BLaER1 treated with 17β-estradiol and CSF1 and Interleukin-3, amounts not matched to agents 10 nM and 100 nM (cell line): ENCODE data around the gene FGFR3.

ENCODE experiments used
- H3K27ac ChIP-seq, 11 experiments: shearing (Covaris generic); formaldehyde crosslinking; 2 replicates each; pipeline ENCODE4 v1.8.1; 2022
- H3K27me3 ChIP-seq, 11 experiments: shearing (Covaris generic); formaldehyde crosslinking; 2 replicates each; pipeline ENCODE4 v1.8.1; 2022
- H3K36me3 ChIP-seq, 11 experiments: shearing (Covaris generic); formaldehyde crosslinking; 2 replicates each; pipeline ENCODE4 v1.8.1; 2022
- H3K4me1 ChIP-seq, 10 experiments: shearing (Covaris generic); formaldehyde crosslinking; 2 replicates each; pipeline ENCODE4 v1.8.1; 2022
- H3K4me2 ChIP-seq, 11 experiments: shearing (Covaris generic); formaldehyde crosslinking; 2 replicates each; pipeline ENCODE4 v1.8.1; 2022
- H3K4me3 ChIP-seq, 10 experiments: shearing (Covaris generic); formaldehyde crosslinking; 2 replicates each; pipeline ENCODE4 v1.8.1; 2022
- H3K9ac ChIP-seq, 11 experiments: shearing (Covaris generic); formaldehyde crosslinking; 2 replicates each; pipeline ENCODE4 v1.8.1; 2022
- H3K9me3 ChIP-seq, 11 experiments: shearing (Covaris generic); formaldehyde crosslinking; replicated peaks in 1 of 11; 2 replicates each; pipeline ENCODE4 v1.8.1; 2022
- H4K20me1 ChIP-seq, 11 experiments: shearing (Covaris generic); formaldehyde crosslinking; 2 replicates each; pipeline ENCODE4 v1.8.1; 2022
- Cebpa-rat ChIP-seq, 11 experiments: shearing (Covaris generic); IDR thresholded peaks; 2 replicates each; pipeline ENCODE4 v1.8.1; 2022

Gene FGFR3

DNA sequence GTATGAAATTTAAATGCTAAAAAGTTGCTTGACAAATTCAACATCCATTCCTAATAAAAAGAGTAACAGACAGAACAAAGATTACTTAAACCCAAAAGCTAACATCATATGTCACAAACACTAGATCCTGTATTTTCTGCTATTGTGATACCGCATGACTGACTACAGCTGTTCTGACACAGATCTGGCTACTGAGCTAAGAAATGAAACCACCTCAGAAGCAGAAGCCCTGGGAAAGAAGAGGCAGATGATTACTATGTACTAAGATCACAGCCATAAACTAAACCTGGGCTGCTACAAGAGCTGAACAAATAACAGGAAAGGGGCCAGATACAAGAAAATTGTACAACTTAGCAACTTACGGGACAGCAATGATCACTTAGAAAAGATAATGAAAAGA is 53.5 kb downstream of the FGFR3 start:
- Histone ChIP-seq H3K9me3 (no peaks in the 10 kb centered on the region), H3K27me3 (no peaks in the 10 kb centered on the region), H3K4me3 (no peak overlapping the region), H3K36me3 (peaks cover 65 to 82% (median 75%) of the 10 kb centered on the region in 11 experiments), H3K27ac (no peak overlapping the region), H4K20me1 (peaks cover 42 to 100% (median 94%) of the 10 kb centered on the region in 11 experiments; a peak in 21 of 22 replicates), H3K4me2 (no peak overlapping the region), H3K9ac (no peak overlapping the region), H3K4me1 (peaks cover 15 to 41% (median 30%) of the 10 kb centered on the region in 10 experiments)
- no peak for TF ChIP-seq Cebpa-rat (IDR thresholded peaks at IDR 0.05)

DNA sequence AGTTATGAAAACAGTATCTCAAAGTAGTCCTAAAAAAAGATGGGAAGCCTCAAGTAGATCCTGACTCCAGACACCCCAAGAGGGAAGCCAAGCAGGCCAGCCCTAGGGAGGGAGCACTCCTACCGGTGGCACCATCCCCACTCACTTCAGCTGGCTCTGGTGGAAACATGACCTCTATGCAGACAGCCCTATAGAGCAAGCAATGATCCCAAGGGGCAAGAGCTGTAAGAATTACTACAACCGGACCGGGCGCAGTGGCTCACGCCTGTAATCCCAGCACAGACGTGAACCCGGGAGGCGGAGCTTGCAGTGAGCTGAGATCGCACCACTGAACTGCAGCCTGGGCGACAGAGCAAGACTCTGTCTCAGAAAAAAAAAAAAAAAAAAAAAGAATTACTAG is 57.2 kb downstream of the FGFR3 start:
- peaks cover 36 to 60% (median 55%) of the 10 kb centered on the region in 11 experiments for H3K36me3 ChIP-seq
- no peaks in the 10 kb centered on the region for H3K27me3 ChIP-seq
- 0 out of 22 replicates have a peak overlapping the region, but pooled peaks of 1 of the 11 experiments have one; percentile 8 for H3K27ac ChIP-seq
- no peak overlapping the region for H3K4me3 ChIP-seq
- peak overlapping the region in 5 of 11 experiments; percentile 10 to 33 (median 18); a peak in 1 of 22 replicates for H3K9ac ChIP-seq
- peak overlapping the region; percentile 33 to 67 (median 60); a peak in 21 of 22 replicates for H3K4me2 ChIP-seq
- H3K9me3 ChIP-seq, result no peaks in the 10 kb centered on the region
- TF ChIP-seq Cebpa-rat (IDR thresholded peaks at IDR 0.05), result peak in 2 of 11 experiments; percentile 7 to 72; a peak in 1 of 22 replicates
- peaks cover 31 to 100% (median 87%) of the 10 kb centered on the region in 11 experiments; a peak in 21 of 22 replicates for H4K20me1 ChIP-seq
- H3K4me1 ChIP-seq, result peaks cover 39 to 62% (median 52%) of the 10 kb centered on the region in 10 experiments

DNA sequence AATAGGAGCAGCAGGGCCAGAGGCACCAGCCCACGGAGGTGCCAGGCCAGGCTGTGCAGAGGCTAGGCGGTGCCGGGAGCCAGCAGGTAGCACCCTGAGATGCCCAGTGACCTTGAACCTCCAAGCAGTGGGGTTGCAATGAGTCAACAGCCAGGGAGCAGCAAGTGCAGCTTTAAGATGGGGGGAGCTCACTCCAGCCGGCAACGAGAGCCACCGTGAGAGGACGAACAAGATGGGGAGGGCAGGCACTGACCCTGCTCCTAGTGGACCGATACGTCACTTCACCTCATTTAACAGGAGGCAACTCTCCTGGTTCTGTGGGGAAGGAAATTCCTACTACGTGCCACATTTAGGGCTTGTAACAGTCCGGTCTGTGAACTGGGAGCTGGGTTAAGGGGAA is 58.1 kb downstream of the FGFR3 start:
- H3K9me3 ChIP-seq, result no peaks in the 10 kb centered on the region
- H3K9ac ChIP-seq, result peak overlapping the region in 2 of 11 experiments; percentile 20 to 28; a peak in 3 of 22 replicates
- H4K20me1 ChIP-seq, result peaks cover 31 to 92% (median 81%) of the 10 kb centered on the region in 11 experiments; a peak in 21 of 22 replicates
- no peaks in the 10 kb centered on the region for H3K27me3 ChIP-seq
- H3K4me3 ChIP-seq, result no peak overlapping the region
- H3K4me2 ChIP-seq, result peak overlapping the region; percentile 33 to 67 (median 60)
- TF ChIP-seq Cebpa-rat (IDR thresholded peaks at IDR 0.05), result no peak
- peaks cover 27 to 51% (median 46%) of the 10 kb centered on the region in 11 experiments for H3K36me3 ChIP-seq
- H3K27ac ChIP-seq, result 0 out of 22 replicates have a peak overlapping the region, but pooled peaks of 1 of the 11 experiments have one; percentile 6
- peaks cover 40 to 63% (median 52%) of the 10 kb centered on the region in 10 experiments for H3K4me1 ChIP-seq

DNA sequence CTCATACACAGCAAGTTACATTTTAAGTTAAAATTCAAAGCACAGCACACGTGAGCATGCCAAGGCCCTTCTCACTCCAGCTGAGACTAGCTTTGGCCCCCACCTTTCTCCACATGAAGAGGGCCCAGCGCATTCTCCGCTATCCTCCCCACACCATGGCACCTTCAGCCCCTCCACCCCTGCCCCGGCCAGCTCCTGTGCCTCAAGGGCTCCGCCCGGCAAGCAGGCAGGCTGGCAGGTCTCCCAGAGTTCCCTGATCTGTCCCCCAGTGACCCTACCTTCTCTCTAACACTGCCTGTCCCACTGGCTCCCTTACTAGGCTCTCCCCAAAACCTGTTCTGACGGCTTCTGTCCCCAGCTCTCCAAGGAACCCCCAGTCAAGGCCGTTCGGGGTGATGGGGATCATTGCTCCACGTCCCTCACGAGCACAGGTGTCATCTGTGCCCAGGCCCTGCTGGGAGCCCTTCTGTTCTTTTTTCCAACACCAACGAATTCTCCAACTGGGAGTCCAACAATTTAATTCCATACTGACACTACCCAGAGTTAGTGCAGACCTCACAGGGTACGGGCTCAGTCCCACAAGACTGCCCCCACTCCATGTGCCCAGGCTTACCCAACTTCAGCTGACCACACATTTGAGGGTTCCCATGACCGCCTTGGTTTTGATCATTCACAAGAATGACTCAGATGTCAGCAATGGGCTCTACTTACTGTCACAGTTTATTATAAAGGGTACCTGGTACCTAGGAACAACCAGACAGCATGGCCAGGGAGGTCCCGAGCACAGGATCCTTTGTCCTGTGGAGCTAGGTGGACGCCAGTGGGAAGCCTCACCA is 58.7 kb downstream of the FGFR3 start:
- Histone ChIP-seq H3K27ac (no peak overlapping the region), H4K20me1 (peaks cover 31 to 86% (median 76%) of the 10 kb centered on the region in 11 experiments; a peak in 21 of 22 replicates), H3K9ac (peak overlapping the region in 2 of 11 experiments; percentile 5 to 28; a peak in 3 of 22 replicates), H3K4me1 (peaks cover 41 to 63% (median 53%) of the 10 kb centered on the region in 10 experiments), H3K4me3 (no peak overlapping the region), H3K36me3 (peaks cover 21 to 45% (median 40%) of the 10 kb centered on the region in 11 experiments), H3K27me3 (no peaks in the 10 kb centered on the region), H3K4me2 (peak overlapping the region; percentile 25 to 67 (median 46); a peak in 20 of 22 replicates), H3K9me3 (no peaks in the 10 kb centered on the region)
- TF ChIP-seq Cebpa-rat (IDR thresholded peaks at IDR 0.05), result no peak

DNA sequence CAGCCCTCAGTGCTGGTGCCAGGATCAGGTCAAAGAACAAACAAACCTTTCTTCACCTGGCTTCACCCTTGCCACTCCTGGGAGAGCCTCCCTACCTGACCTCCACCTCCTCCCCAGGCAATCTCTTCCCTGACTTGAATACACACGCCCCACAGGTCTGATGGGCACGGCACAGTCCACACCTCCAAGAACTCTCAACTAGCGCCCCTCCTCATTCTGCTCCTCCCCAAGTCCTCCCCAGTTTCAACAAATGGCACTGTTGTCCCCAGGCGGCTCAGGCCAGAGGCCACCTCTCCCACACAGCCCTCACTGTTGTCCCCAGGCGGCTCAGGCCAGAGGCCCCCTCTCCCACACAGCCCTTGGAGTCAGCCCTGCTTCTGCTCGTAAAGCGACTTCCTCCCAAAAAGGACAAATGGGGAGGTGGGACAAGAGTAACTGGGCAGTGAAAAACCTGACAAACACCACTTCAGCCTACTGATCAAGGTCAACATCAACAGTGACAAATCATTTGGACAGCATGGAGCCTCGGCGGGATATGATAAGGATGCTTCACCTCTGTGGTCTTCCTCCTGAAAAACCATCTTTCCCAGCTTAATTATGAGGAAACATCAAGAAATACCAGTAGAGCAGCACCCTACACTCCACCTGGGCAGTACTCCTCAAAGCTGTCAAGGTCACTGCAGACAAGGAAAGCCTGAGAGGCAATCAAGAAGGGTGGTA is 60.0 kb downstream of the FGFR3 start:
- H3K9me3 ChIP-seq, result no peaks in the 10 kb centered on the region
- peaks cover 54 to 70% (median 65%) of the 10 kb centered on the region in 10 experiments for H3K4me1 ChIP-seq
- no peak overlapping the region for H3K4me3 ChIP-seq
- H3K27me3 ChIP-seq, result no peaks in the 10 kb centered on the region
- TF ChIP-seq Cebpa-rat (IDR thresholded peaks at IDR 0.05), result no peak
- peak overlapping the region in 7 of 11 experiments; percentile 8 to 83 (median 34); a peak in 8 of 22 replicates for H3K4me2 ChIP-seq
- H3K9ac ChIP-seq, result peak overlapping the region in 1 of 11 experiments; percentile 8; a peak in 1 of 22 replicates
- peaks cover 8 to 32% (median 27%) of the 10 kb centered on the region in 11 experiments; a peak in 21 of 22 replicates for H3K36me3 ChIP-seq
- no peak overlapping the region for H3K27ac ChIP-seq
- peaks cover 31 to 79% (median 67%) of the 10 kb centered on the region in 11 experiments; a peak in 21 of 22 replicates for H4K20me1 ChIP-seq

DNA sequence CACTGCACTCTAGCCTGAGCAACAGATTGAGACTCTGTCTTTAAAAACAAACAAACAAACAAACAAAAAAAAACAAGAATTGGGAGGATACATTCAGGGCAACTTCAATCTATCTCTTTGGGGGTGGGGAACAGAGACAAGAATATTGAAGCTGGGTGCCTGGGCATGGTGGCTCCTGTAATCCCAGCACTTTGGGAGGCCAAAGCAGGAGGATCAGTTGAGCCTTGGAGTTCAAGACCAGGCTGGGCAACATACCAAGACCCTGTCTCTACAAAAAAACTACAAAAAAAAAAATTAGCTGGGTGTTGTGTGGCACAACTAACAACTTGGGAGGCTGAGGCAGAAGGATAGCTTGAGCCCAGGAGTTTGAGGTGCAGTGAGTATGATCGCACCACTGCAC is 61.7 kb downstream of the FGFR3 start:
- H3K27ac ChIP-seq, result peak overlapping the region in 10 of 11 experiments; percentile 81 to 93 (median 90); a peak in 17 of 22 replicates
- peaks cover 21 to 63% (median 50%) of the 10 kb centered on the region in 11 experiments; a peak in 21 of 22 replicates for H4K20me1 ChIP-seq
- H3K4me2 ChIP-seq, result peak overlapping the region; percentile 83 to 99 (median 96)
- no peak for TF ChIP-seq Cebpa-rat (IDR thresholded peaks at IDR 0.05)
- H3K4me1 ChIP-seq, result peaks cover 52 to 76% (median 70%) of the 10 kb centered on the region in 10 experiments
- H3K36me3 ChIP-seq, result peaks cover 0 to 21% (median 15%) of the 10 kb centered on the region in 11 experiments; a peak in 15 of 22 replicates
- H3K9ac ChIP-seq, result peak overlapping the region; percentile 86 to 97 (median 93)
- H3K9me3 ChIP-seq, result no peaks in the 10 kb centered on the region
- H3K27me3 ChIP-seq, result no peaks in the 10 kb centered on the region
- H3K4me3 ChIP-seq, result peak overlapping the region; percentile 87 to 99 (median 96)

DNA sequence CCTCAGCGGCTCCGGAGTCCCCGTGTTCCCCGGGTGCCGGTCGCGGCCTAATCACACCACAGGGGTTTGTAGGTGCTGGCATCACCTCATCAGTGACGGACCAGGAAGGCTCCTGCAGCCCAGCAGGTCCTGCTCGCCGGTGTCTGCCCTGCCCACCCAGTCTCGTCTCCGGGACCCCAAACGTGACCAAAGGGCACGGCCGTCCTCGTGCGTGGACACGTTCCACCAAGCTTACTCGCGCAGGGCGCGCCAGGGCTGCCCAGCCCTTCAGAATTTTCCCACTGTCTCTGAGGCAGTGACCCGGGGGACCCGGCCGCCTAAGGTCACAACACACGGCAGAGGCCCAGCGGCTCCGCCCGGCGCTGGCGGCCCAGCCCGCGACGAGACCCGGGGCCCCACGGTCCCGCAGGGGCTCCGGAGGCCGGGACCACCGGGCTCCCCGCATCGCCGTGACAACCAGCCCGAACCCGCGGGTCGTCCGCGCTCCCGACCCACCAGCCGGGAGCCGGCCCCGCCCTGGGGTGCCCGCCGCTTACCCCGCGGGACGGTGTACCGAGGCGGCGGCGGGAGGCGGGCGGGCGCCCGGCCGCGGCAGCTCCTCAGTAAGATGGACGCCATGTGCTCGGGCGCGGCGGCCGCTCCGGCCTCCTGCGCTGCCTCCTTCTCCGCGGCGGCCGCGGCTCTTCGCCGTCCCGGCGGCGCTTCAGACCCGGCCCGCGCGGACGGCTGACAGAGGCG is 62.4 kb downstream of the FGFR3 start:
- peak overlapping the region; percentile 87 to 99 (median 96) for H3K4me3 ChIP-seq
- H3K4me2 ChIP-seq, result peak overlapping the region; percentile 83 to 99 (median 96)
- peaks cover 20 to 55% (median 43%) of the 10 kb centered on the region in 11 experiments; a peak in 21 of 22 replicates for H4K20me1 ChIP-seq
- H3K27me3 ChIP-seq, result no peaks in the 10 kb centered on the region
- peaks cover 44 to 70% (median 63%) of the 10 kb centered on the region in 10 experiments for H3K4me1 ChIP-seq
- H3K9ac ChIP-seq, result peak overlapping the region; percentile 86 to 97 (median 93)
- H3K36me3 ChIP-seq, result peaks cover 0 to 21% (median 15%) of the 10 kb centered on the region in 11 experiments; a peak in 15 of 22 replicates
- no peak for TF ChIP-seq Cebpa-rat (IDR thresholded peaks at IDR 0.05)
- H3K9me3 ChIP-seq, result no peaks in the 10 kb centered on the region
- H3K27ac ChIP-seq, result peak overlapping the region; percentile 76 to 93 (median 89)
